Activated CD8-positive, alpha-beta T cell treated with anti-CD3 and anti-CD28 coated beads for 36 hours (primary cell): Measurements from ENCODE around the gene IL16. TPM values are rescaled to one million over a fixed set of nuclear protein-coding genes. Genes with fewer than 3 reads are reported as not detected.

Source experiments
- ATAC-seq: fragments of 200-7000 bp; cut with Tn5 transposase; one replicate; pipeline ENCODE4 v1.10.0; 2021; ENCODE audit warnings: mild to moderate bottlenecking, moderate library complexity
- CTCF ChIA-PET: fragments of 350-600 bp; sonication (Branson Sonifier 250); formaldehyde crosslinking; loops from one replicate; lab custom pipeline; 2021; ENCODE audit warnings: antibody characterized with exemption; lab: Charles Lee
- POLR2A ChIA-PET: fragments of 350-600 bp; sonication (Branson Sonifier 250); formaldehyde crosslinking; loops from one replicate; lab custom pipeline; 2021; ENCODE audit warnings: antibody characterized with exemption; lab: Charles Lee
- DNase-seq: peaks from one replicate; pipeline ENCODE4 v3.0.0-alpha.2; 2020
- H3K27ac Mint-ChIP-seq: one replicate; pipeline ENCODE4 v1.8.0; 2021; ENCODE audit warnings: mild to moderate bottlenecking, mixed read lengths
- H3K27me3 Mint-ChIP-seq: one replicate; pipeline ENCODE4 v1.8.0; 2021; ENCODE audit warnings: mixed read lengths
- H3K36me3 Mint-ChIP-seq: one replicate; pipeline ENCODE4 v1.8.0; 2021; ENCODE audit warnings: low read depth, mixed read lengths
- H3K4me1 Mint-ChIP-seq: one replicate; pipeline ENCODE4 v1.8.0; 2021; ENCODE audit warnings: low read depth, mixed read lengths
- H3K4me3 Mint-ChIP-seq: one replicate; pipeline ENCODE4 v1.8.0; 2021; ENCODE audit warnings: mild to moderate bottlenecking, moderate library complexity, mixed read lengths
- H3K9me3 Mint-ChIP-seq: one replicate; pipeline ENCODE4 v1.8.0; 2021; ENCODE audit warnings: mixed read lengths
- intact Hi-C: fragments of 100-400 bp; cut with micrococcal nuclease; formaldehyde crosslinking; loops from one replicate; pipeline ENCODE4 v1.10.0; 2022
- total RNA-seq, 2 experiments: library from RNA; stranded (reverse); gene quantifications; one replicate each; pipeline ENCODE4 v1.2.3, GENCODE V29; 2021
- TF ChIP-seq, protein P1 (sequence below): fragments of 200-600 bp; IDR thresholded peaks from one replicate; pipeline ENCODE4 v1.8.0; 2022; ENCODE audit warnings: antibody characterized with exemption, mild to moderate bottlenecking

IL16 gene
- total RNA-seq, 2 experiments from 2014 or later: 130 to 138 TPM

DNA sequence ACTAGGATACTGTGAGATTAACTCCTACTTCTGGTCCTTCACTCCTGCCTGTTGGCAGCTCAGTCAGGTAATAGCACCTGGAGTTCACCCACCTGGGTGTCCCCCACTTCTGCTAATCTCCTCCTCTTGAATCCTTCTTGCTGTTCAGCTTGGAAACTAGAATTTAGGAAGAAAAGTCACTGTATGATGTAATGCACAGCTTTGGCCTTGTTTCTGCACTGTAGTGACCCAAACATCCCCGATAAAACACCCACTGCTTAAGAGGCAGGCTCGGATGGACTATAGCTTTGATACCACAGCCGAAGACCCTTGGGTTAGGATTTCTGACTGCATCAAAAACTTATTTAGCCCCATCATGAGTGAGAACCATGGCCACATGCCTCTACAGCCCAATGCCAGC is 102.5 kb downstream of the IL16 start:
- Mint-ChIP-seq H3K4me1 (peaks cover 55% of the 10 kb centered on the region), H3K36me3 (peaks cover 90% of the 10 kb centered on the region), H3K4me3 (peak overlapping the region; percentile 98), H3K27ac (peak overlapping the region; percentile 98), H3K27me3 (no peaks in the 10 kb centered on the region), H3K9me3 (no peaks in the 10 kb centered on the region)
- no peak for ATAC-seq
- intact Hi-C loops: loop anchor here (10.0 kb wide), 2 partner anchors 304 to 1236 kb away; no protein-coding TSS in a partner anchor
- CTCF ChIA-PET: interaction anchor here (1.1 to 7.3 kb wide), 5 partner anchors 9 to 38 kb away, joined by 3 to 58 read pairs (median 10); no protein-coding TSS in a partner anchor
- no peak for DNase-seq
- TF ChIP-seq, protein P1, sequence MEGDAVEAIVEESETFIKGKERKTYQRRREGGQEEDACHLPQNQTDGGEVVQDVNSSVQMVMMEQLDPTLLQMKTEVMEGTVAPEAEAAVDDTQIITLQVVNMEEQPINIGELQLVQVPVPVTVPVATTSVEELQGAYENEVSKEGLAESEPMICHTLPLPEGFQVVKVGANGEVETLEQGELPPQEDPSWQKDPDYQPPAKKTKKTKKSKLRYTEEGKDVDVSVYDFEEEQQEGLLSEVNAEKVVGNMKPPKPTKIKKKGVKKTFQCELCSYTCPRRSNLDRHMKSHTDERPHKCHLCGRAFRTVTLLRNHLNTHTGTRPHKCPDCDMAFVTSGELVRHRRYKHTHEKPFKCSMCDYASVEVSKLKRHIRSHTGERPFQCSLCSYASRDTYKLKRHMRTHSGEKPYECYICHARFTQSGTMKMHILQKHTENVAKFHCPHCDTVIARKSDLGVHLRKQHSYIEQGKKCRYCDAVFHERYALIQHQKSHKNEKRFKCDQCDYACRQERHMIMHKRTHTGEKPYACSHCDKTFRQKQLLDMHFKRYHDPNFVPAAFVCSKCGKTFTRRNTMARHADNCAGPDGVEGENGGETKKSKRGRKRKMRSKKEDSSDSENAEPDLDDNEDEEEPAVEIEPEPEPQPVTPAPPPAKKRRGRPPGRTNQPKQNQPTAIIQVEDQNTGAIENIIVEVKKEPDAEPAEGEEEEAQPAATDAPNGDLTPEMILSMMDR: no peak
- POLR2A ChIA-PET: interaction anchor here (0.9 to 7.5 kb wide), 6 partner anchors 9 to 24 kb away, joined by 3 to 37 read pairs (median 12); partner anchors contain the start of gene STARD5

DNA sequence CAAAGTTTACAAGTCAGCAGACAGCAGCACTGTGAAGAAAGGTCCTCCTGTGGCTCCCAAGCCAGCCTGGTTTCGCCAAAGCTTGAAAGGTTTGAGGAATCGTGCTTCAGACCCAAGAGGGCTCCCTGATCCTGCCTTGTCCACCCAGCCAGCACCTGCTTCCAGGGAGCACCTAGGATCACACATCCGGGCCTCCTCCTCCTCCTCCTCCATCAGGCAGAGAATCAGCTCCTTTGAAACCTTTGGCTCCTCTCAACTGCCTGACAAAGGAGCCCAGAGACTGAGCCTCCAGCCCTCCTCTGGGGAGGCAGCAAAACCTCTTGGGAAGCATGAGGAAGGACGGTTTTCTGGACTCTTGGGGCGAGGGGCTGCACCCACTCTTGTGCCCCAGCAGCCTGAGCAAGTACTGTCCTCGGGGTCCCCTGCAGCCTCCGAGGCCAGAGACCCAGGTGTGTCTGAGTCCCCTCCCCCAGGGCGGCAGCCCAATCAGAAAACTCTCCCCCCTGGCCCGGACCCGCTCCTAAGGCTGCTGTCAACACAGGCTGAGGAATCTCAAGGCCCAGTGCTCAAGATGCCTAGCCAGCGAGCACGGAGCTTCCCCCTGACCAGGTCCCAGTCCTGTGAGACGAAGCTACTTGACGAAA is 103.1 kb downstream of the IL16 start:
- ChIA-PET POLR2A (interaction anchor here (1.4 to 7.5 kb wide), 7 partner anchors 9 to 24 kb away, joined by 5 to 37 read pairs (median 14); partner anchors contain the start of gene STARD5), CTCF (interaction anchor here (1.1 to 7.3 kb wide), 7 partner anchors 8 to 37 kb away, joined by 3 to 58 read pairs (median 4); no protein-coding TSS in a partner anchor)
- ATAC-seq: no peak
- H3K9me3 Mint-ChIP-seq: no peaks in the 10 kb centered on the region
- peaks cover 92% of the 10 kb centered on the region for H3K36me3 Mint-ChIP-seq
- no peak for DNase-seq
- peaks cover 55% of the 10 kb centered on the region for H3K4me1 Mint-ChIP-seq
- intact Hi-C loops: loop anchor here (10.0 kb wide), 2 partner anchors 305 to 1235 kb away; no protein-coding TSS in a partner anchor
- peak overlapping the region; percentile 98 for H3K4me3 Mint-ChIP-seq
- TF ChIP-seq, protein P1: no peak
- peak overlapping the region; percentile 98 for H3K27ac Mint-ChIP-seq
- H3K27me3 Mint-ChIP-seq: no peaks in the 10 kb centered on the region

DNA sequence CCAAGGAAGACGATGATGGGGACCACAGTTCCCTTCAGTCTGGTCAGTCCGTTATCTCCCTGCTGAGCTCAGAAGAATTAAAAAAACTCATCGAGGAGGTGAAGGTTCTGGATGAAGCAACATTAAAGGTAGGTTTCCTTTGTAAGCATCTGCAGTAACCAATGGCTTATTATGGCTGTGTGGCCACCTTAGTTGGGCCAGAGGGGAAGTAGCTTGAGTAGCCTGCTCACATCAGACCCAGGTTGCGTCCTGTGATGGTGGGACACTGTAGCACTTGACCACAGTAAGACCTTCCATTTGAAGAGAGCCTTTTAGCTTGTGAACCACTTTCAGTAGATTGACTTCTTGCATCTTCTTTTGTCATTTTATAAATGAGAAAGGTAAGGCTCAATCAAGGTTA is 104.7 kb downstream of the IL16 start:
- DNase-seq (no peak), ATAC-seq (no peak)
- TF ChIP-seq, protein P1: no peak
- intact Hi-C loops: no loop called here
- ChIA-PET CTCF (interaction anchor here (1.5 to 7.3 kb wide), 5 partner anchors 10 to 36 kb away, joined by 3 to 58 read pairs (median 18); partner anchors contain the start of gene STARD5), POLR2A (interaction anchor here (1.2 to 7.5 kb wide), 9 partner anchors 9 to 27 kb away, joined by 4 to 37 read pairs (median 7); partner anchors contain the start of gene STARD5)
- Mint-ChIP-seq H3K4me1 (peaks cover 54% of the 10 kb centered on the region), H3K4me3 (peak overlapping the region; percentile 98), H3K9me3 (no peaks in the 10 kb centered on the region), H3K27ac (peak overlapping the region; percentile 98), H3K27me3 (no peaks in the 10 kb centered on the region), H3K36me3 (peaks cover 97% of the 10 kb centered on the region)

DNA sequence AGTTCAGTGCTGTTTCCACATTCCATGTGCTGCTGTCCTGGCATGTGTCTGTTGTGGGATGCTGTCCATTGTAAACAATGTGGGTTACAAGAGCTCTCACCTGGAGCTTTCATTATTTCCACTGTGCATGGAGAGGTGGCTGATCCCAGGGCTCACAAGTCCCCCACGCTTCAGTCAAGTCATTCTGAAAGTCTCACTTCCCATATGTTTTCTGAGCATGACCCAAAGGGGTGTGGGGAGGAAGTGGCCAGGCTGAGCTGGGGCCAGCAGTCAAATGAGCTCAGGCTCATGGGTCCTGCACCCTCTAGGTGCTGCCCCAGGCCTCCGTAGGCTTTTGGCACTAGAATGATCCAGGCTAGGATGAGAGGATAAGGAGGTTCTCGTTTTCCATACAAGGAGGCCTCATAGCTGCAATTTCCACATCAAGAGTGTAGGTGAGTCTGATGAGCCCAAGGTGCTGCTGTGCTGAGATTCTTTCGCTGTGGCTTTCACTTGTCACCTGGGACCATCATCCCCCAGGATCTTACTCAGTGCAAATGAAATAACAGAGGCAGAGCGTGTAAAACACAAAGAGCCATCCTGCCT is 105.2 kb downstream of the IL16 start:
- Mint-ChIP-seq H3K27ac (peak overlapping the region; percentile 98), H3K36me3 (peaks cover 99% of the 10 kb centered on the region), H3K27me3 (no peaks in the 10 kb centered on the region), H3K4me1 (peaks cover 56% of the 10 kb centered on the region), H3K9me3 (no peaks in the 10 kb centered on the region), H3K4me3 (peak overlapping the region; percentile 98)
- CTCF ChIA-PET: interaction anchor here (0.8 to 7.3 kb wide), 7 partner anchors 11 to 146 kb away, joined by 3 to 58 read pairs (median 6); partner anchors contain the start of gene STARD5
- DNase-seq: peak; percentile 72
- POLR2A ChIA-PET: interaction anchor here (0.8 to 7.5 kb wide), 10 partner anchors 9 to 27 kb away, joined by 3 to 37 read pairs (median 7); partner anchors contain the start of gene STARD5
- TF ChIP-seq, protein P1: no peak
- intact Hi-C loops: no loop called here
- peak; percentile 61 for ATAC-seq
